Spleen (tissue), 11 donors: ENCODE results near the gene SEPTIN5. TPM values are rescaled to one million over a fixed set of nuclear protein-coding genes. Genes with fewer than 3 reads are reported as not detected.

Source experiments
- DNase-seq: peaks from one replicate; pipeline ENCODE4 v3.0.0-alpha.2; 2020
- H3K27ac ChIP-seq, 8 donors: fragments of 200-600 bp; sonication (generic) in 7 of 8; 1 replicate in 4 of 8; 2 replicates in 4 of 8; pipeline versions ENCODE4 v1.5.0 to v1.8.0; 2016 to 2021; ENCODE audit warnings: inconsistent platforms in 4 of 8, mild to moderate bottlenecking in 4 of 8, moderate library complexity in 1 of 8
- H3K27me3 ChIP-seq, 7 donors: fragments of 200-600 bp; sonication (generic) in 6 of 7; replicated peaks in 1 of 7; 1 replicate in 4 of 7; 2 replicates in 3 of 7; pipeline versions ENCODE4 v1.5.0 to v1.8.0; 2016 to 2021; ENCODE audit warnings: inconsistent platforms in 3 of 7, mild to moderate bottlenecking in 1 of 7
- H3K36me3 ChIP-seq, 6 donors: fragments of 200-600 bp; sonication (generic) in 5 of 6; 1 replicate in 4 of 6; 2 replicates in 2 of 6; pipeline versions ENCODE4 v1.5.0 to v1.8.0; 2016 to 2021; ENCODE audit warnings: inconsistent platforms in 2 of 6
- H3K4me1 ChIP-seq, 6 donors: fragments of 200-600 bp; sonication (generic) in 5 of 6; 1 replicate in 3 of 6; 2 replicates in 3 of 6; pipeline versions ENCODE4 v1.5.0 to v1.8.0; 2016 to 2021; ENCODE audit warnings: inconsistent platforms in 3 of 6
- H3K4me3 ChIP-seq, 8 donors: fragments of 200-600 bp; sonication (generic) in 7 of 8; 1 replicate in 4 of 8; 2 replicates in 4 of 8; pipeline versions ENCODE4 v1.5.0 to v1.8.0; 2016 to 2021; ENCODE audit warnings: inconsistent platforms in 4 of 8, mild to moderate bottlenecking in 4 of 8, moderate library complexity in 2 of 8
- H3K9me3 ChIP-seq, 8 donors: fragments of 200-600 bp; sonication (generic) in 7 of 8; 1 replicate in 4 of 8; 2 replicates in 4 of 8; pipeline versions ENCODE4 v1.5.0 to v1.8.0; 2016 to 2021; ENCODE audit warnings: inconsistent platforms in 4 of 8
- POLR2A ChIP-seq, 3 donors: fragments of 450-650 bp; IDR thresholded peaks; one replicate each; pipeline ENCODE4 v1.5.1; 2017; ENCODE audit warnings: antibody characterized with exemption in 3 of 3, mild to moderate bottlenecking in 1 of 3
- POLR2AphosphoS5 ChIP-seq, 3 donors: sonication (generic); formaldehyde crosslinking; IDR thresholded peaks; one replicate each; pipeline ENCODE4 v1.5.1; 2017; ENCODE audit warnings: antibody characterized with exemption in 3 of 3
- WGBS, 5 donors: extraction: QIAGEN DNeasy Blood & Tissue Kit in 3 of 5; methylation state at CpG; one replicate each; pipeline versions ENCODE4 v1.1.5 to v1.1.7; 2013 to 2018; 5-methylcytosine and 5-hydroxymethylcytosine counted together
- intact Hi-C: fragments of 100-400 bp; cut with DNase I; formaldehyde crosslinking; loops from one replicate; pipeline ENCODE4 v1.15.0; 2023; ENCODE audit warnings: low total_unique reads
- polyA plus RNA-seq, 3 donors: library from polyadenylated mRNA; stranded (reverse); fragments of 200-250 nt; gene quantifications; one replicate each; pipeline ENCODE4 v1.2.1, GENCODE V29; 2013
- total RNA-seq, 7 donors: library from RNA; depleted of rRNA in 3 of 7; stranded (reverse); fragments of >200 nt in 3 of 7; fragmentation: NEBNext Ultra II Directional in 4 of 7; extraction: Animal tissue kit (Norgen Biotek cat#: 25700) in 4 of 7; gene quantifications; one replicate each; pipeline versions ENCODE4 v1.1.0 to v1.2.1, GENCODE V29; 2016 to 2021
- TF ChIP-seq, protein P1 (sequence below), 11 experiments: fragments of 200-600 bp in 7 of 11; fragments of 450-650 bp in 4 of 11; sonication (generic) in 4 of 11; IDR thresholded peaks in 8 of 11; conservative IDR thresholded peaks in 3 of 11; 1 replicate in 7 of 11; 2 replicates in 4 of 11; pipeline versions ENCODE4 v1.4.0 to v1.8.0; 2016 to 2021; ENCODE audit warnings: antibody characterized with exemption in 11 of 11, inconsistent platforms in 4 of 11, mild to moderate bottlenecking in 1 of 11
- donor health status: healthy with polysubstance abuse.
- donor health status: DM: no; HTN: no; CAD: no; lungs with moderate emphysema.
- donor health status: DM: no; HTN: no; CAD: no.
- donor health status: Bipolar disorder and iron deficiency.
- donor health status: healthy.
- donor health status: DM: no; HTN: no; CAD: no.
- donor health status: DM: yes; HTN: yes; CAD: no.

The SEPTIN5 gene
- total and polyA plus RNA-seq, 10 donors, result 4.0 to 19.2 (median 11.8) TPM

DNA sequence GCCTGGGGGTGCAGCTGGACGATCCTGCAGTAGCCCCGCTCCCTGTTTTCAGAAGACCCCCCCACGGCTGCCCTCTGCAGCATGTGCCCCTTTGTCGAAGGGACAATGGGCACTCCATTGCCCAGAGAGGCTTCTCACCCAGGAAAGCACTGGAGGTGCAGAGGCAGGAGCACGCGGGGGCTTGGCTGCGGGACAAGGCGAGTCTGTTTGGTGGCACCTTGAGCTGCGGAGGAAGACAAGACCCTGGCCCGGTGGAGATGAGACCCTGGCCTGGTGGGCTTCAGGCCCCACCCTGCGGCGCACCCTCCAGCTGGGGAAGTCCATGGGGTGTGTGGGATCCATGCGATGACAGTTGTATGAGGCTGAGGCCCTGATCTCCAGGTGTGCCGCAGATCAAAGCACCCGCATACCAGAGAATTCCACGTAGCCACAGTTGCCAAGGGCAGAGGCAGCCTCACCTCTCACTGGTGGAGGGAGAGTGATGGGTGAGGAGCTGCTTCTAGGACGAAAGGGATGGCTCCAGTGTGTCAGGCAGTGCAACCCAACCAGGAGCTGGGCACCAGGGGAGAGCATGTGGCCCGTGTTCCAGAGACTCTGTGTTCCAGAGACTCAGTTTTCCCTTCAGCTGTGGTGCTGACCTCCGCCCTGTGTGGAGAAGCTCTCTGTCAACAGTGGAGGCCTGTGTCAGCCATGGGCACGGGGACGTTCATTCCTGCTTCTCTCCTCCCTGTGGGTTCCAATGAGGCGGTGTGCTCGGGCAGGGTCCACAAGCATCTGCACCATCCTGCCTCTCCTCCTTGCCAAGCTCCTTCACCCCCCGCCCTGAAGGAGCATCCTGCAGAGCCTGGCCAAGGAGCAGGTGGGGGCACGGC, 56.3 kb downstream of the SEPTIN5 start:
- H3K27ac ChIP-seq, result no peak overlapping the region
- peaks cover 0 to 100% (median 64%) of the 10 kb centered on the region in 7 donors for H3K27me3 ChIP-seq
- DNase-seq, result peak; percentile 61
- 87 to 92% (median 90%) methylated on average over 17 to 25 of the region's 25 CpGs for WGBS, 5 donors
- no peaks in the 10 kb centered on the region for H3K9me3 ChIP-seq
- H3K36me3 ChIP-seq, result no peaks in the 10 kb centered on the region
- TF ChIP-seq POLR2AphosphoS5 (IDR thresholded peaks at IDR 0.05), result no peak
- TF ChIP-seq, protein P1, sequence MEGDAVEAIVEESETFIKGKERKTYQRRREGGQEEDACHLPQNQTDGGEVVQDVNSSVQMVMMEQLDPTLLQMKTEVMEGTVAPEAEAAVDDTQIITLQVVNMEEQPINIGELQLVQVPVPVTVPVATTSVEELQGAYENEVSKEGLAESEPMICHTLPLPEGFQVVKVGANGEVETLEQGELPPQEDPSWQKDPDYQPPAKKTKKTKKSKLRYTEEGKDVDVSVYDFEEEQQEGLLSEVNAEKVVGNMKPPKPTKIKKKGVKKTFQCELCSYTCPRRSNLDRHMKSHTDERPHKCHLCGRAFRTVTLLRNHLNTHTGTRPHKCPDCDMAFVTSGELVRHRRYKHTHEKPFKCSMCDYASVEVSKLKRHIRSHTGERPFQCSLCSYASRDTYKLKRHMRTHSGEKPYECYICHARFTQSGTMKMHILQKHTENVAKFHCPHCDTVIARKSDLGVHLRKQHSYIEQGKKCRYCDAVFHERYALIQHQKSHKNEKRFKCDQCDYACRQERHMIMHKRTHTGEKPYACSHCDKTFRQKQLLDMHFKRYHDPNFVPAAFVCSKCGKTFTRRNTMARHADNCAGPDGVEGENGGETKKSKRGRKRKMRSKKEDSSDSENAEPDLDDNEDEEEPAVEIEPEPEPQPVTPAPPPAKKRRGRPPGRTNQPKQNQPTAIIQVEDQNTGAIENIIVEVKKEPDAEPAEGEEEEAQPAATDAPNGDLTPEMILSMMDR (IDR thresholded peaks at IDR 0.05 in 8 of 11, conservative IDR thresholded peaks at IDR 0.05 in 3 of 11), result no peak
- TF ChIP-seq POLR2A (IDR thresholded peaks at IDR 0.05), result no peak
- H3K4me3 ChIP-seq, result no peak overlapping the region
- intact Hi-C loops, result no loop called here
- peaks cover 14 to 58% (median 48%) of the 10 kb centered on the region in 6 donors for H3K4me1 ChIP-seq

- intact Hi-C loops, result no loop called here
- H3K27me3 ChIP-seq, result peaks cover 0 to 100% (median 56%) of the 10 kb centered on the region in 7 donors
- DNase-seq, result no peak
Observed at GRCh38 chr22:19772422-19772672, 58.0 kb downstream of the SEPTIN5 start.

More at GRCh38 chr22:19772422-19772672, 58.0 kb downstream of the SEPTIN5 start:
- peak overlapping the region in 1 of 8 donors; percentile 42 for H3K27ac ChIP-seq
- no peaks in the 10 kb centered on the region for H3K9me3 ChIP-seq
- 57 to 79% (median 61%) methylated on average over 4 of the region's 4 CpGs for WGBS, 5 donors
- no peak overlapping the region for H3K4me3 ChIP-seq
- peaks cover 14 to 48% (median 35%) of the 10 kb centered on the region in 6 donors for H3K4me1 ChIP-seq
- TF ChIP-seq POLR2A (IDR thresholded peaks at IDR 0.05), result no peak
- TF ChIP-seq, protein P1 (IDR thresholded peaks at IDR 0.05 in 8 of 11, conservative IDR thresholded peaks at IDR 0.05 in 3 of 11), result no peak
- no peak for TF ChIP-seq POLR2AphosphoS5 (IDR thresholded peaks at IDR 0.05)
- no peaks in the 10 kb centered on the region for H3K36me3 ChIP-seq

Other genes starting within 250 kb of the SEPTIN5 start
- gene UFD1, start 235.3 kb upstream of the SEPTIN5 start, total RNA-seq, result 10 to 100 TPM; 35.6 to 49.9 (median 40.1) TPM
- gene UFD1, start 235.3 kb upstream of the SEPTIN5 start, polyA plus RNA-seq, result 10 to 100 TPM; 41.8 to 55.4 (median 52.2) TPM
- gene CDC45, start 234.6 kb upstream of the SEPTIN5 start, total RNA-seq, result 1 to 10 TPM; 1.5 to 7.3 (median 4.5) TPM
- 1 to 10 TPM; 5.1 to 6.7 (median 5.6) TPM for gene CDC45, start 234.6 kb upstream of the SEPTIN5 start, polyA plus RNA-seq
- gene CLDN5, start 190.1 kb upstream of the SEPTIN5 start, total RNA-seq, result 100 to 1,000 TPM in 1 of 7 donors, 10 to 100 TPM in 6; 29.5 to 167 (median 65.8) TPM
- 10 to 100 TPM; 18.1 to 69.3 (median 35.8) TPM for gene CLDN5, start 190.1 kb upstream of the SEPTIN5 start, polyA plus RNA-seq
- 10 to 100 TPM in 6 of 7 donors, 1 to 10 TPM in 1; 6.9 to 25.4 (median 16.5) TPM for gene GP1BB, start 9.0 kb downstream of the SEPTIN5 start, total RNA-seq
- gene GP1BB, start 9.0 kb downstream of the SEPTIN5 start, polyA plus RNA-seq, result 1 to 10 TPM; 4.2 to 5.1 (median 4.8) TPM
- gene TBX1, start 46.3 kb downstream of the SEPTIN5 start, total RNA-seq, result 10 to 100 TPM in 1 of 7 donors, 1 to 10 TPM in 3, under 1 TPM in 3; 0.23 to 10.5 (median 3.1) TPM
- gene TBX1, start 46.3 kb downstream of the SEPTIN5 start, polyA plus RNA-seq, result under 1 TPM; 0.17 to 0.71 (median 0.61) TPM
- 1 to 10 TPM; 5.7 to 8.1 (median 7.9) TPM for gene GNB1L, start 140.4 kb downstream of the SEPTIN5 start, total RNA-seq
- 10 to 100 TPM in 2 of 3 donors, 1 to 10 TPM in 1; 7.7 to 10.4 (median 10.1) TPM for gene GNB1L, start 140.4 kb downstream of the SEPTIN5 start, polyA plus RNA-seq
- gene RTL10, start 140.4 kb downstream of the SEPTIN5 start, total RNA-seq, result 10 to 100 TPM; 17.0 to 22.9 (median 18.8) TPM
- gene RTL10, start 140.4 kb downstream of the SEPTIN5 start, polyA plus RNA-seq, result 10 to 100 TPM in 2 of 3 donors, 1 to 10 TPM in 1; 8.3 to 13.4 (median 10.8) TPM
- gene COMT, start 227.3 kb downstream of the SEPTIN5 start, total RNA-seq, result 100 to 1,000 TPM in 5 of 7 donors, 10 to 100 TPM in 2; 86.4 to 216 (median 116) TPM
- gene COMT, start 227.3 kb downstream of the SEPTIN5 start, polyA plus RNA-seq, result 10 to 100 TPM; 63.5 to 98.0 (median 86.1) TPM
- 10 to 100 TPM; 21.6 to 44.8 (median 34.9) TPM for gene TXNRD2, start 227.3 kb downstream of the SEPTIN5 start, total RNA-seq
- 10 to 100 TPM; 23.3 to 45.9 (median 45.0) TPM for gene TXNRD2, start 227.3 kb downstream of the SEPTIN5 start, polyA plus RNA-seq